ENCODE data around the gene AKR7A3.
"Not testable (repeated sequence)": the region's sequence is repeated elsewhere in the genome, so short reads cannot be mapped to it uniquely, and the experiment has no call there.

GRCh38 chr1:19285807-19286206, 2.8 kb downstream of the AKR7A3 start:
- TF ChIP-seq EZH2 (IDR thresholded peaks at IDR 0.05; ENCODE audit: insufficient read depth, poor library complexity, severe bottlenecking); EZH2phosphoT487 (IDR thresholded peaks at IDR 0.05; ENCODE audit: insufficient read depth, low read depth): not testable (repeated sequence)
